Left renal cortex interstitium (tissue), 4 donors: ENCODE results near the gene SLC35E2B. TPM values are rescaled to one million over a fixed set of nuclear protein-coding genes. Genes with fewer than 3 reads are reported as not detected.
A peak's percentile ranks its signal among the peaks of the same experiment; 100 is the strongest.
"Not testable (repeated sequence)": the region's sequence is repeated elsewhere in the genome, so short reads cannot be mapped to it uniquely, and the experiment has no call there.

Experiments used
- DNase-seq, 4 donors: peaks; one replicate each; pipeline ENCODE4 v3.0.0-alpha.2; 2013; ENCODE audit warnings: low read depth in 4 of 4, low spot score in 2 of 4, missing footprints in 1 of 4
- polyA plus RNA-seq, 4 donors: library from polyadenylated mRNA; unstranded; fragments of 120-200 nt; gene quantifications; one replicate each; pipeline ENCODE4 v1.2.1, GENCODE V29; 2013; ENCODE audit not compliant: insufficient read length in 4 of 4

Gene SLC35E2B
- polyA plus RNA-seq: 100 to 1,000 TPM in 1 of 4 donors, 10 to 100 TPM in 3; 56.5 to 111 (median 82.2) TPM

- DNase-seq: peak; percentile 63 to 90 (median 73)
Observed at GRCh38 chr1:1692714-1693647, at the start of gene SLC35E2B. Gene SLC35E2B (minus strand): TSS chr1:1692795. CDS start chr1:1676699, 16,096 bp downstream.

- DNase-seq: not testable (repeated sequence)
Observed at GRCh38 chr1:1741013-1741412, 48.4 kb upstream of the SLC35E2B start.

DNA sequence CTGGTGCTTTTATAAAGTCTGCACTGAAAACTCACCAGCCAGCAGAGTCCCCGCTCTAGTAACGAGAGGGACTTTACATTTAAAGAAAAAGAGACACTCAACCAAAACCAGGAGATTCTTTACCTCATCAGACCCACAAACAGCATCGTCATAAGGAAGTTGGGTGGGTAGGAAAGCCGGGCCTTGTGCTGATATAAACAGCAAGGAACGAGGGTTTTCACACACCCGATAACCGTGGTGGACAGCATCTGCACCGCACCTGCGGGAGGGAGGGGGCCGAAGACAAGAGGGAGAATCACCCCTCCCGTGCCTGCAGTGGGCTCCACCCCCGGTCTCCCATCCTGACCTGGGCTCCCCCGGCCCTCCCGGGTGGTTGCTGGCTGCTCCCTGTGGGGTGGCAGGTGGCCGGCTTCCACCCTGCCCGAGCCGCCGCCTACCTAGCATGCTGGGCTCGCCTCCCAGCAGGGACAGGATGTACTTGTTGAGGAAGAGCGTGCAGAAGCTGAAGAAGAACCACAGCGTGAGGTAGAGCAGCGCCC is 46.3 kb upstream of the SLC35E2B start:
- not testable (repeated sequence) for DNase-seq

DNA sequence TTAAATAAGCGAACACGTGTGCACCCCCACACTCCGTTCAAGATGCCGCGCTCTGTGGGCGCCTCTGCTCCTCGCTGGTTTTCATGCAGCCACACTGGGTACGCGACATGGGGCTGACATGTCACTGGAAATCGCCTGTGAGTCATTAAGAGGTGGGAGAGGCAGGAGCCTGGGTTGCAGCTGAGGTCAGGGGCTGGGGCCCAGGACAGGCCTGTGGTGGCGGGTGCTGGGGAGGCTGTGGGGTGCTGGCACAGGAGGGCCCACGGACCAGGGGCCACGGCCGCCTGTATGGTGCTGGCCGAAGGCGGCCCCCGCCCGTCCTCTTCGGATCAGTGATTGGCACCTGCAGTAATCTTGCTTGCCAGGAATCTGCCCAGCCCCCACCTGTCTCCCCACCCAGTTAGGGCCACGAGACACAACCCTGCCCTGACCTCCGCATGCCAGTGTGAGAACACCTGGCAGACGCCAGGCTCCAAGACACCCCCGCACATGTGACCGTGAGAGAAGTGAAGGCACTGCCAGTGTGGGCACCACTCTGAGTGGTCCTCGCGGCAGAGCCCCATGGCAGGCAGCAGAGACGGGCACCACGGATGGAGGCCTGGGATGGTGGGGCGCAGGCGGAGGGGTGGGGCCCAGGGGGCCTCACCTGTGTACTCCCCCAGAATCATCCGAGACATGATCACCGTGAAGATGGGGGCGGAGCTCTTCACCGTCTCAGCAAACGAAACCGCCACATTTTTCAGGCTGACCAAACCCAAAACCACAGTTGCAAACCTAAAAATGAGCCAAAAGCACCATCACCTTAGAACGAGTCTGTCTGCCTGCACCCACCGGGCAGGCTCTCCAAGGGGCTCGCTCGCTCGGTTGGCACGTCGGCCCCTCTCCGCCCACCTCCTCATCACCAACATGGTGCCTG is 45.3 kb upstream of the SLC35E2B start:
- DNase-seq: not testable (repeated sequence)

DNA sequence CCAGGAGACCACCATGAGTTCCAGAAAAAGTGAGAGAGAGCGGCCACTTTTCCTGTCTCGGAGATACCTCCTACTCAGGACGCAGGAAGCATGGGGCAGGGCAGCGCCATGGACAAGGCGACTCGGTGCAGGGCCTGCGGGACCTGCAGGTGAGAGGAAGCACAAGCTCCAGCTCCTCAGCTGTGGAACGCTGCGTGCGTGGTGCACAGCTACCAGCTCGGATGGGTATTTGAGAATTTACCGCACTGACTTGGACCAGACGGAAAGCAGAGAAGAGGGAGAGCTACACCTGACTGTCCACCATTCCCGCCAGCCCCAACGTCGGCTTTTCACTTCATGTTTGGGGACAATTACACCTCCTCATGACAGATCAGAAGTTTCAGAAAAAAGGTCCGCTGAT is 39.8 kb upstream of the SLC35E2B start:
- no peak for DNase-seq

- no peak for DNase-seq
Observed at GRCh38 chr1:1730870-1731269, 38.3 kb upstream of the SLC35E2B start.

DNA sequence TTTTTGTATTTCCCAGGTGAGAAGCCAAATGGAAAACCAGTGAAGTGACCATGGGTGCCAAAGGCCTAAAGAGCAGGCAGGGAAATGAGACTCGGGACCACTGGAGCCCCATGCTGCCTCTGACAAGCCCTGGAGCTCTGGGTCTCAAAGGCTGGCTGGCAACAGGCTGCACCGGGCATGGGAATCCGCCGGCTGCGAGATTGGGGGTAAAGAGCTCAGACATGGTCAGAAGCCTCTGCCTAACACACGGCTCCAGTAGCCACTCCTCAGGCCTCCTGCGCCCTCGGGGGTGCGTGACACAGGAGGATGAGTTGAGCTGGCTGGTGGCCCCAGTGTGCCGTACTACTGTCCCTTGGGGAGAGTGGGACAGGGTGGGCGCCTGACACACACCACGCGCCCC is 37.6 kb upstream of the SLC35E2B start:
- not testable (repeated sequence) for DNase-seq

DNA sequence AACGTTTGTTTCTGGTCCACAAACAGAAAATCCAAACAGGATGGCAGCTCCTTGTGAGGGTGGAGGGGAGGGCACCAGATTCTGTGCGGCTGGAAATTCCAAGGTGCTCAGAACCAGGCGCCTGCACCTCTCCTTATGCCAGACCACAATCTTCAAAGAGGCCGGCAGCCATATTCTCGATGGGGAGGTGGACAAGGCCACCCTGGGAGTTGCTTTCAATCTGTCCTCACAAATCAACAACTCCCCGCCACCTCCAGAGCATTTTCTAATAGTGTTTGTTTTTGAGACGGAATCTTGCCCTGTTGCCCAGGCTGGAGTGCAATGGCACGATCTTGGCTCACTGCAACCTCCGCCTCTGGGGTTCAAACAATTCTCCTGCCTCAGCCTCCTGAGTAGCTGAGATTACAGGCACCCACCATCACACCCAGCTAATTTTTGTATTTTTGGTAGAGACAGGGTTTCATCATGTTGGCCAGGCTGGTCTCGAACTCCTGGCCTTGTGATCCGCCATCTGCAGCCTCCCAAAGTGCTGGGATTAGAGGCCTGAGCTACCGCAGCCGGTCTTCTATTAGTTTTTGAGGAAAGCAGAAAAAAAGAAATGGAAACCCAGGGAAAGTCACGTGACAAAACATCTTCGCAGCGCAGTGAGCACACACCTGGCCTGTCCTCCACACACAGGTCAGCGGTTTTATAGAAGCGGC is 36.7 kb upstream of the SLC35E2B start:
- not testable (repeated sequence) for DNase-seq

DNA sequence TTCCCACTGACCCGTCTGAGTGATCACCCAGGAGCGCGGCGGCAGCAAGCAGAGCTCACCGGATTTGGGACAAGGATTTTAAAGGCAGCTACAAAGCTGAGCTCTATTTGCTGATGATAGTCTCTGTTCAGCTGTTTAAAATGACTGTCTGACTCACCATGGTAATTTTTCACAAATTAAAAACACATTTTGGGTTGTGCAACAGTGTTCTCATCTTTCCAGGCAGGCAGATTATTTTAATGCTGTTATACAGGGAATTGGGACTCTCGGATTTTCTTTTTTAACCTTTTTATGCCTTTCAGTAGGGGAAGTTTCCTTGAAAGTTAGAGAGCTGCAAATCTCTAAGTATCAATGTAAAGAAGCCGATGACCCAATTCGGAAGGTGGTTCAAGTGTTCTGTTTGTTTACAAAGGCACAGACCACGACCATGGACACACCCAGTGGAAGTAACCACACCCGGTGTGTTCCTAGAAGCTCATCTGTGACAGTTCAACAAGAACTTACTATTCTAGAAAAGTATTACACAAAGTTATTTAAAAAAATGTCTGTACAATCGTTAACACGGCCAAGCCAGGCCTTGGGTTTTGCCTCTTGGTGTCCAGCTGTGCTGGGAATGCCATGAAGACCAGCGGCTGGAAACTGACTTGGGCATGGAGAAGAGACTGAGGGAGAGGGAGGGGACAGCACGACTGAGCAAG is 35.9 kb upstream of the SLC35E2B start:
- DNase-seq: not testable (repeated sequence)

DNA sequence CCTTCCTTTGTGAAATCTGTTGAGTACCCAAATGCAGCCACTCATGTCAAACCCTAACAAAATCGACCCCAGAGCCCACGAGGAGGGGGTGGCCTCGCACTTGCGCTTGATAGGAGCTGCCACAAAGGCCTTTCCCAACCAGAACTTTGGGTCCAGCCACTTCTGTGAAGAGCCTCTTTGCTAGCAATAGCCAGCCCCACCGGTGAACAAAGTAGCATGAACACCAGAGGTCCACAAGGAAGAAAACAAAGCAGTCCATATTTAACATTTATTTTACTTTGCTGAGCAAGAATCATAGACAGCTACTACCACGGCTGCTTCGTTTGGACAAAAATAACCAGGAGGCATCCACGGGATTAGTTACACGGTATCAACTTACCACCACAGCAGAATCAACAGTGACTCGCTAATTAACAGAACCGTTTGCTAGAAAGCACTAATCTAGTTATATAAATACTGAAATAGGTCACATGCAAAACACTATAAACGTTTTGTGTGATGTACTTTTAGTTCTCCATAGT is 34.6 kb upstream of the SLC35E2B start:
- DNase-seq: not testable (repeated sequence)

- not testable (repeated sequence) for DNase-seq
Observed at GRCh38 chr1:1726088-1726487, 33.5 kb upstream of the SLC35E2B start.

- peak; percentile 96 to 100 (median 98) for DNase-seq
Observed at GRCh38 chr1:1724035-1724864, 31.7 kb upstream of the SLC35E2B start, which contains the start of gene CDK11A. Gene CDK11A (minus strand): TSS chr1:1724357. CDS start chr1:1722818, 1,539 bp downstream.

DNA sequence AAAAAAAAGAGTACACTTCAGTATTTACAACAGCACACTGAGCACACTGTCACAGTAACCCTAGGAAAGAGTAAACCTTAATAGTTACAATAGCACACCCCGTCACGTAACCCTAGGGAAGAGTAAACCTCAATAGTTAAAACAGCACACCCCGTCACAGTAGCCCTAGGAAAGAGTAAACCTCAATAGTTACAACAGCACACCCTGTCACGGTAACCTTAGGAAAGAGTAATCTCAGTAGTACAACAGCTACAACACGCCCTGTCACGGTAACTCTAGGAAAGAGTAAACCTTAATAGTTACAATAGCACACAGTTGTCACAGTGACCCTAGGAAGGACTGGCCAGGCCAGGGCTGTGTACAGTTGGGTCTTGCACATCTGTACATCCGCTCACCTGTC is 28.6 kb upstream of the SLC35E2B start:
- no peak for DNase-seq

DNA sequence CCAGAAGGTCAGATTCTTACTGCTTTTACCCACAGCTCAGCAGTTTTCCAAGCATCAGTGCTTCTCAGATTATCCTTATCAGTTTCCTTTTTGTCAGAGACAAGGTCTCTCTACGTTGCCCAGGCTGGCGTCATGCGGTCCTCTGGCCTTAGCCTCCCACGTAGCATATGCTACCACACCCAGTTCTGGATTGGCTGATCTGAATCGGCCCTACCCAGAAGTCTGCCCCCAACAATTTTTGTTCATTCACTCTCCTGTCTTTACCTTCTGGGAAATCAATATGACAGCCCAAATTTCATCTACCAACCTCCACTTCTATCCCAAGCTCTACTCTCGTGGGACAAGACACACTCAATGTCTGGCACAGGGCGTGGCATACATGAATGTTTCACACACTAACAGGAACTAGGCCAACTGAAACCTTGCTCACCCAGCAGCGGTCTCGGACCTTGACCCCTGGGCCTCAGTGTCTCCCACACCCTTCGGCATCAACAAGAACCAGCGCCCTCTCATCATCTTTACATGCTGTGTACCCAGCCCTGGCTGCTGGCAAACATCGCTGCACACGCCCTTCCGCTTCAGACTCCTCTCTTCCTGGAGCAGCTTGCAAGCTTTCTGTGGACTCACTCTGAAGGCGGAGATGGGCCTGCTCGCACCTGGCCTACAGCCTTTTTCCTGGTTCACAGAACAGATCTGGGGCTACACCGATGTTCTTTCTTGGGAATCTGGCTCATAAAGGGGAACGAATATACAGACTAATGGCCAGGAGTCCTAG is 22.7 kb upstream of the SLC35E2B start:
- DNase-seq: not testable (repeated sequence)

DNA sequence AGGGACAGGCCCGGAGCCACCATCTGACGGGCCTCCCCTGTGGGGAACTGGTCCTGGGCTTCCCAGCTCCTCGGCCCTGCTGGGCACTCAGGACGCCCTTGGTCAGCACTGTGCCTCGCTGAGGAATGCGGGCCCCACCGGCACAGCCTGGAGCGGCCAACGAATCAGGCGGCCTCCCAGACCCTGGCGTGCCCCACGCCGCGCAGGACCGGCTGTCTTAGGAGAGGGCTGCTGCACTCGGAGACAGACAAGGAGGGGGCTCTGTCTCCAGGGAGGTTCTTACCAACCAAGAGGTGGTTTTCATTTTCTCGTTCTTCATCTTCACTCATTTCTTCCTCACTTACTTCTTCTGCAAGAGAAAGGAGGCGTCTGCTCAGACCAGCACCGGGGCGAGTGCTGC is 15.3 kb upstream of the SLC35E2B start:
- not testable (repeated sequence) for DNase-seq

GRCh38 chr1:1707241-1707640 is 14.6 kb upstream of the SLC35E2B start:
- DNase-seq: not testable (repeated sequence)

DNA sequence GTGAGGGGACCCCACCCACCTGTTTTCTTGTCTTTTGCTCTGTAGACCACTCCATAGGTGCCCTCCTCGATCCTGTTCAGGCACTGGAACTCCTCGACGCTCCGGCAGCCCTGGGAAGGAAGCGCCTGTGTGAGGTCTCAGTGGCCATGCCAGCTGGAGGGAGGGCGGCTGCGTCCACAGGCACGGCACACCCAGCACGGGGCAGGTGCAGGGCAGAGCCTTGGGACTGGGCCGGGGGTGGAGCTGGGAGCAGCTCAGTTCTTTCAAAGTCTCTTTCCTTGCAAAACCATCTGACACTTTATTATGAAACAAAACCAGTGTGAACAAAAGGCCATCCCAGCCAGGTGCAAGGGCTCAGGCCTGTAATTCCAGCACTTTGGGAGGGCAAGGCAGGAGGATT is 13.0 kb upstream of the SLC35E2B start:
- not testable (repeated sequence) for DNase-seq
